ENCODE results near the gene WDR87.

WDR87 gene

DNA sequence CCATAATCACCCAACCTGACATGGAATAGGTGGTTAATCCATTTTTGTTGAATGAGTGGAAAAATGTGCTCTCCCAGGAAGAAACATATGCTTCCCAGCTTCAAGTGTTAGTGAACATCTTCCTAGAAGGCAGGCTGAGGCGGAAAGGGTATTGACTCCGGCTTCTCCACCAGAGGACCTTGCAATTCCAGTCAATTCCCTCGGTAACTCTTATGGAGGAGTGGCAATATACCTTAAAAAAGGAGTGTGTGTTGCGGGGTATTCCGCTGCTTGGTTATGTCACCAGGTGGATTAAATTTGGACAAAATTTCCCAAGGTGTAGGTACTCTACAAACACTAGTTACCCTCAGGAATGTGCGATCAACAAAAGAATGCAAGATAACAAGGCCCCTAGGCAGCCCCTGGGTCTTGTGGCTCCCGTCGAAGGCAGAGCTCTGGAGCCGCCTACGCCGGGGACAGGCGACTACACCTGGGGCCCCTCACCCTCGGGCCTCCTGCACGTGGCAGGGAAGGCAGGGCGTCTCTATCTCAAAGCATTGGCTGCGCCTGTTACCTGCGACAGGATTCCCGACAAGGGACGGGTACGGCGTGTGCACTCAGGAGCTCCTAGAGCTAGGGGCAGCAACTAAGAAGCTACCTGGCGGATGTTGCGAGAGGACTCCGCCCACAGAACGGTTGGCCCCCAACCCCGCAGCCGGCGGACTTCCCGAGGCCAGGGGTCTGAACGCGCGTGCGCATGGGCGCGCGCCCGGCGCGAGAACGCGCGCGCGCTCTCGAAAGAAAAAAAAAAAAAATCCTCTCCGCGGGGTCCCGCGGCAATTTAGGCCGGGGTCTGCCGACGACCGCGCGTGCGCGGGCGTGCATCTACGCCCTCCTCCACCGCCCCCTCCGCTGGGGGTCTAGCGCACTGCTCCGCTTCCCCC is at the start of gene WDR87:
WDR87 (minus strand) TSS at position 649 of the 923 bp plus-strand sequence. CDS start 8,355 bp downstream, outside the sequence.
- peak; percentile 88 to 89 for DNase-seq

DNA sequence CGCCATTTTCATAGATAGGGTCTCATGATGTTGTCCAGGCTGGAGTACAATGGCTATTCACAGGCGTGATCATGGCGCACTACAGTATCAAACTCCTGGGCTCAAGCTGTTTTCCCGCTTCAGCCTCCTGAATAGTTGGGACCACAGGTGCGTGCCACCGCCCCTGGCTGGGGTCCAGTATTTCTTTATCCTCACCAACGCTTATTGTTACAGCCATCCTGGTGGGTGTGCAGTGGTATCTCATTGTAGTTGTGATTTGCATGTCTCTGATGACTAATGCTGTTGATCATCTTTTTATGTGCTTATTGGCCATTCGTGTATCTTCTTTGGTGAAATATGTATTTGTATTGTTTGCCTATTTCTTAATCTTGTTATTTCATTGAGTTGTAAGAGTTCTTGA is 49.6 kb upstream of the WDR87 start:
- peak; percentile 36 to 49 for DNase-seq

DNA sequence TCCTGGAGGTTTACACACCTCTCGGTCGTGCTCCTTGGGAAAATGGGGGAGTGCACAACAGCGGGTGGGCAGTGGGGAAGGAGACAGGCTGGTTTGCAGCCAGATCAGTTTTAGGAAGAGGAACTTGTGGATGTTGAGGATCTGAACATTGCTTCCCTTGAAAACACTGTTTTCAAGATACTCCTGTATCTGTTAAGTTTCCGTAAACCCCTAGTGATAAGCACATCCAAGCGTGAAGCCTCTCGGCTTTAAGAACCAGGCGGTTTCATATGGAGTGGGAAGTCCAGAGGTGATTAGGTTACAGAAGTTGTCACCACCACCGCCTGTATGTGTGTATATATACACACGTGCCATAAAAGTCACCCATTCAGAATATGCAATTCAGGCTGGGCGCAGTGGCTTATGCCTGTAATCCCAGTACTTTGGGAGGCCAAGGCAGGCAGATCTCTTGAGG is 48.1 kb upstream of the WDR87 start:
- no peak for DNase-seq

DNA sequence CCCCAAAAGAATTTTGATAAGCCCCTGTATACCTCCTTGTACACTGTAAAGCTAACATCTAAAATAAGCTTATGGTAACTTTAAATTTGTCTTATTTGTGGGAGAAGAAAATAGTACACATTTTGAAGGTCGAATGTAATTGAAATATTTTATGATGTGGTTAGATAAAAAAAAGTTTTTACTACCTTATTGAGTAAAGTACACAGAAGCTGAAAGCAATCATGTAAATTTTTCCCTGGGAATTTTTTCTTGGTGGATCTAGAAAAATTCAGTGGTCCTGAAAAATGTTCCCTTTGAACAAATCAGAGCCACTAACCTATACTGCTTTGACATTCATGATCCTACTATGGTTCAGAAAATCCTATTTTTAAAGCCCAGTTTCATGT is 47.5 kb upstream of the WDR87 start:
- DNase-seq: no peak

DNA sequence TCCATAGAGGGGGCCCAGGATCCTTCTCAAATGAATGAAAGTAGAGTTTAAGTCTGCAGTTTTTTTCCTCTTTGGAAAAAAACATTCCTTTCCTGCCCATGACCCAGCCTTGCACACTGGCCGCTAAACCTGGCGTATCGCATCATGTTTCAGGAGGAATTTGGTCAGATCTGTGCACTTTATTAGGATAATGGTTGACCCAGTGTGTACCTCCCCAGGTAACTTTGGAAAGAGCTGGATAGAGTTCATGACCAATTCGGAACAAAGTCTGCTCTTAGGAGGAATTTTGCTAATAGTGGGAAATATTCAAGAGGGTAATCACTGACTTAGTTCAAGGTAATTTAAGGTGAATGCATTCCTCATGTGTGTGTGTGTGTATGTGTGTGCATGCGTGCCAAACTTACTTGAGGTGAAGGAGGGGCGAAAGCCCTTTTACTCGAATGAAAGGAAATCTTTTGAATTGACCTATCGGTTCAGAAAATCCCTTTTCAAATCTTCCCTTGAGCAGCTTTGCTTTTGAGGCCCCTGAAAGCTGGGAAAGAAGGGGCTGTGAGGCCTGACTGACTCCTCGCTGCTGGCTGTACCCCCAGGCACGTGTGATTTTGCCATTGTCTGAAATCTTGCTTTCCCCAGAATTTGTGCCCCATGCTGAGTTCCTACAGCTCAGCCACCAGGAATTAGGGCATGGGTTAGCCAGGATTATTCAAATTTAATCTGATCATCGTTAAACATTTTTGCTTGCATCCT is 47.0 kb upstream of the WDR87 start:
- no peak for DNase-seq

DNA sequence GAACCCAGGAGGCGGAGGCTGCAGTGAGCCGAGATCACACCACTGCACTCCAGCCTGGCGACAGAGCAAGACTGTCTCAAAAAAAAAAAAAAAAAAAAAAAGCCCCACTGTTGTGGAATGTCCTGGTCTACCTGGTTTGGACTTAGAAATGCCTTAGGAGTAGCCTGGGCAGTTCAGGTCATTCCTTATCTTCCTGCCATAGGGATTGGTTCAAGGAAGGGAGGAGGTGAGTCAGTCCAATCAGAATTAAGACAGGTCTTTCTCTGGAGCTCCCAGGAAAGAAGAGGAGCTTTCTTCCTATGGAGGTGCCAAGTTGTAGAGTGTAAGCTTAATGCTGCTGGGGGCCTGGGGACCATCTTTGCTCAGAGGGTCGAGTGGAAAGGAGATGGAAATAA is 45.4 kb upstream of the WDR87 start:
- DNase-seq: no peak

DNA sequence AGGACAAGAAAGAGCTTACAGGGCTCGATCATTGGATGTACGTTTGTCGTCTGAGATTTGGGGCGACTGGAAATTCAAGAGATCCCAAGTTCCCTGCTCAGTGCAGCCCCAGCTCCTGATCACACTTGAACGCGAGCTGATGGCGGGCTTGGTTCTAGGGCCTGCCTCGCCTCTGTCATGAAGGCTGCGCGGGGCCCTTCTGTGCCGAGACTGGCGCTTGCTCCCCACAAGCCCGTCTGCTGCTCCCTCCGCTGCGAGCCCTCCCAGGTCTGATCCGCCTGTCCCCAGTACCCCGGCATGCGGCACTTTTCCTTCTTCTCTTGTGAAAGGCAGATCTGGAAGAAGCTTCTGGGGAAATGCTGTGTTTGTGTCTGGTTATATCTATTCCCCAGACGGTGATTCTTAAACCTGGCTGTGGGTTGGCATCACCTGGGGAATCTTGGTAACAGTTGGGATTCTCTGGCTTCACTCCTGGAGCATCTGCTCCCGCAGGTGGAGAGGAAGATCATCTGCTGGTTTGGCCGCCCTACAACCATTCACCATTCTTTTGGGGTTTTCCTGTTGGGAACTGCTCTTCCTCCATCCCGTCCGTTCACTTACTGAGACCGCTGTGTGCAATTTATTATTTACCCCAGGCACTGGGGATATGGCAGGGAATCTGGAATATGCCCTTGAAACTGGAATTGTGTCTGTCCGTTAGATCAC is 44.2 kb upstream of the WDR87 start:
- DNase-seq: no peak

DNA sequence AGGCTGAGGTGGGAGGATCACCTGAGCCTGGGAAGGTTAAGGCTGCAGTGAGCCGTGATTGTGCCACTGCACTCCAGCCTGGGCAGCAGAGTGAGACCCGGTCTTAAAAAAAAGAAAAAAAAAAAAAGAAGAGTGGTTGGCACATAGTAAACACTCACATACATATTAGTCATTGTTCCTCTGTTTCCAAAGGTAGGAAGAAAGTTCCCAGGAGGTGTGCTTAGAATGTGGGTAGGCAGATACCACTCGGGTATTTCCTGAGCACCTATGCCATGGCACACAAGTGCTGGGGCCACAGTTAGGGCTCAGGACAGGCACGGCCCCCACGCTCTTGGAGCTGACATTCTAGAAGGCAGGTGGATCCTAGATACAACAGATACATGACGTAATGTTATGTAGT is 42.0 kb upstream of the WDR87 start:
- no peak for DNase-seq

DNA sequence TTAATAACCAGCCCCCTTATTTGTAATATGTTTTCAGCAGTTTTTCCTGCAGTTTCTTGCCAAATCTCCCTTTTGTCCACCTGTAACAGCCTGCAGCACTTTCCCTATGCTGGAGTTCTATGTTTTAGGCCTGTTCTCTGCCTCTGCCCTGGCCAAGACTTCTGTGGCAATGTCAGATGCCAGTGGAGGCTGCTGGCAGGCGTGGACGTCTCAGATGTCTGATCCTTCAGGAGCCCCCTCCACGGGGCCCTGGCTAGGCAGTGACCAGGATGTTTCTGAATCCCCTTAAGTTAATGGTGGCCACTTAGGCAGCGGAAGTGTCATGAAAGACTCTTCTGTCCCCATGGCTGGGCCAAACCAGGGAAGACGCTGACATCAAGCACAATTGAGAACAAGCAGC is 41.4 kb upstream of the WDR87 start:
- DNase-seq: no peak

DNA sequence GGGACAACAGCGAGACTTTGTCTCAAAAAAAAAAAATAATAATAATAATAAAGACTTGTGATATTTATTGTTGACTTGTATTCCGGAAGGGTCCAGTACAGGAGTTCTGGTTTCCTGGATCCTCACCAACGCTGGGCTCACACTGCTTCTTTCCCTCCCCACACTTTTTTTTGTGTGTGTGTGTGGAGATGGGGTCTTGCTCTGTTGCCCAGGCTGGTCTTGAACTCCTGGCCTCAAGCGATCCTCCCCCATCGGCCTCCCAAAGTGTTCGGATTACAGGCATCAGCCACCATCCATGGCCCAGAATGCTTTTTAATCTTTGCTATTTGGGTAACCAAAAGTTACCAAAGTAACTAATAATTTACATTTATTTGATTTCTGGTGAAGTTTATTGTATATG is 39.7 kb upstream of the WDR87 start:
- no peak for DNase-seq

DNA sequence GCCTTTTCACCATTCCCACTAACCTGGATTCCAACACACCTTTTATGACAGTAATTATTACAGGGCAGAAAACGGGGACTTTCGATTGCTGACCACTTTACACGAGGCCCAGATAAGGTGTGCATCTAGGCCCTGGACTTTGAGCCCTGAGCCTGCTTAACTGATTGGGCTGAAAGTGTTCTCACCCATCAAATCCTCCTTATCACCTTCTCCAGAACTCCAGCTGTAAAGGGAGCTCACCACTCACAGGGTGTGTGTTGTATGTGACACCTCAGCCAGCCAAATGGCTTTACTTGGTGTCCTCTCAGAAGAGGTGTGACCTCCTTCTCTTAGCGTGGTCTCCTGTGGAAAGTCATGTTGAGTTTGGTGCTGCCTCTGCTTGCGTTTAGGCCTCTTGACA is 37.1 kb upstream of the WDR87 start:
- DNase-seq: no peak

DNA sequence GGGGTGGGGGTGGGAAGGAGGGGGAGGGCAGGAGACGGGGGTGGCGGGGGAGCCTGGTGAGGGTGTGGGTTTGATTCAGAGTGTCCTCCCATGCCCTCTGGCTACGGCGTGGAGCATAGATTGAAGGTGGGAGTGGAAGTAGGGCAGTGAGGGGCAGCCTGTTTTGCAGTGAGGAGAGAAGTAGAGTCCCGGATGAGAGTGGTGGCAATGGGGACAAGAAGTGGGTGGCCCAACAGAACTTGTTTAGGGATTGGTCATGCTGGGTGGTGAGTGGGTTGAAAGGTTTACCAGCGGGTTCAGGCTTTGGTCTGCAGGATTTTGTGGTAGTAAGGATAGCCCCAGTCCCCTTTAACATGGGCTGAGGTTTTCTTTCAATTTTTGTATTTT is 36.1 kb upstream of the WDR87 start:
- no peak for DNase-seq

DNA sequence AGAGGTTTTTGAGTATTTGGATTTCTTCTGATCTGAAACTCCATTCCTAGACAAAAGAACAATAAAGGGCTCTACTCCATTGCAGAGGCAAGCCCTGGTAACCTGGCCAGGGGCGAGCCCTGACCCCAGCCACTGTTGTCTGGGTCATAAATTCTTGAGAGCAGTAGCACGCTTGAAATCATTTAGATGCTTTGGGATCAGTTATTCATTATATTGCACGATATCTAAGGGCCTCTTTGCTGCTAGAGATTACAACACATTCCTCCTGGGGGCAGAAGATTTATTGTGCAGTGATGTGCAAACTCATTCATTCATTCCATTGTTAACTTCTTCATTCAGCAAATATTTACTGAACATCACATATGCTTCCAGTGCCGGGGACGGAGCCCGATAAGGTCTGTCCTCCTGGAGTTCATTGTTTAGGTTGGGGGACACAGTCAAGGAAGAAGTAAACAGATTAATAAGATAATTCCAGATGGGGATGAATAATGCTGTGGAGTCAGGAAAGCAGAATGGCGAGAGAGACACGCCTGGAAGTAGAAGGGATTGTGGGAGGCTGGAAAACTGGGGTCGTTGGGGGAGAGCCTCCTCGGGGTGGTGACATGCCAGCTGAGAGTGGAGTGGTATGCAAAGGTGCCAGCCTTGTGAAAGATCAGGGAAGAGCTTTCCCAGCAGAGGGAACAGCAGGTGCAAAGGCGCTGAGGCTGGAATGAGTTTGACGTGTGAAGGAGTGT is 35.6 kb upstream of the WDR87 start:
- no peak for DNase-seq

DNA sequence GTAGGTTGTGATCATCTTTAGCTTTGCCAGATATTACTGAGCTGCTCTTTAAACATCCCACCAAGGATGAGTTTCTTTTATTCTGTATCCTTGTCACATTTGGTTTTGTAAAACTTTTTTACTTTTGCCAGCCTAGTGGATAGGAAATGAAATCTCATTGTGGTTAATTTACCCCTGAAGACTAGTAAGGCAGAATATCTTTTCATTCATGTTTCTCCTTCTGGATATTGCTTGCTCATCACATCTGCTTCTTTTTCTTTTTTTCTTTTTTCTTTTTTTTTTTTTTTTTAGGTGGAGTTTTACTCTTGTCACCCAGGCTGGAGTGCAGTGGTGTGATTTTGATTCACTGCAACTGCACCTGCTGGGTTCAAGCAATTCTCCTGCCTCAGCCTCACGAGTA is 32.0 kb upstream of the WDR87 start:
- DNase-seq: no peak

DNA sequence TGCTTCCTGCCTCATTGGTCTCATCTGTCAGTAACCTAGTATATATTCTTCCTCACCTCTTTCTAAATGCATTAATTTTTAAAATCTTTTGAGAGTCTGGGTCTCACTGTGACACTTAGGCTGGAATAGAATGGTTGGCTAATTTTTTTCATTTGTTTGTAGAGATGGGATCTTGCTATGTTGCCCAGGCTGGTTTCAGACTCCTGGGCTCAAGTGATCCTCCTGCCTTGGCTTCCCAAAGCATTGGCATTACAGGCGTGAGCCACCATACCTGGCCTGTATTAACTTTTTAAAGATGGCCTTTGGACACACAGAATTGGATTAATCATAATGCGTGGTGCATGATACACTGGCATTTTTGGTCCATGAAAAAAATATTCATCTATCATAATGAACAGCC is 30.5 kb upstream of the WDR87 start:
- DNase-seq: no peak

DNA sequence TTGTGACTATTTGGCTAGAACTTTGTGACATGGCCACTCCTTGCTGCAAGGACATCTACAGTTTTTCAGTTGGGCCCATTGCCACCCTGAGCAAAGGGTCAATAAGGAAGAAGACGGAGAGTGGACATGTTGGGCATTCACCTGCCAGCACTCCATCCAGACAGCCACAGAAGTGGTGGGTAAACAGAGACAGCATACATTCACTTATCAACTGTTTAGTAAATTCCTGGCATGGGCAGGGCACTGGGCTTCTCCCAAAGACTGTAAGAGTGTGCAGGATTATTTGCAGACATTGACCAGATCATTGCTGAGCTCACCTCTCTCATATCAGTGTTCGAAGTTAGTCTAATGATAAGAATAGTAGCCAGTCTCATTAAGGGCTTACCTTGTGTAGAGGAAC is 29.8 kb upstream of the WDR87 start:
- DNase-seq: no peak

DNA sequence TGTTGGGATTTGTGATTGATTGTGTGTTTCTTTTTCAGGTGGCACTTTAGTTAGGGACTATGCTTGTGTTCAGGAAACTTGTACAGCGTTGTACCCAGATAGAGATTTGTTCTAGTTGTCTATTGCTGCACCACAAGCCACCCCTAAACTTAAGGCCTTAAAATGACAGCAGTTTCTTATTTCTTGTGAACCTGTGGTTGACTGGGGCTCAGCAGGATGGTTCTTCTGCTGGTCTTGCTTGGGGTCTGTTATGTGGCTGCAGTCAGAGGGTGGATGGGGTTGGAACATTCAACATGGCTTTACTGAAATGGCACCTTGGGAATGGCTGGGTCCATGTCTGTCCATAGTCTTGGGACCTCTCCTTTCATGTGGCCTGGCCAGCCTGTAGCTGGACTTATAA is 28.9 kb upstream of the WDR87 start:
- DNase-seq: no peak

DNA sequence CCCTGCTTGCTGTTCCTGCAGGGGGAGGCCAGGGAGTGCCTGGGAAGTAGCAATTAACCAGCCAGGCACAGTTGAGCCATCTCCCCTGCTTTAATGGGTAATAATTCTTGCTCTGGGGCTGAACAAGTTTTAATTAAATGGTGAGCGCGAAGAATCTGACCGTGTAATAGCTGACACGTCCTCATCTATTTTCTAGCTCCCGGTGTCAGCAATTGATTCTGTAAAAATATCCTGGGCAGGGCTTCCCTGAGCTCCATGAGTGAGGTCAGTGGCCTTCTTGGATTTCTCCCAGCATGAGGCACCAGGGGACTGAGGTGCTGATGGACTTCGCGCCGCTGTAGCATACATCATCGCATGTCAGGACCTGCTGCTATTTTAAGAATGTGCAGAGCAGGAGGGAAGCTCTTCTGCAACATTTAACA is 27.6 kb upstream of the WDR87 start:
- no peak for DNase-seq

DNA sequence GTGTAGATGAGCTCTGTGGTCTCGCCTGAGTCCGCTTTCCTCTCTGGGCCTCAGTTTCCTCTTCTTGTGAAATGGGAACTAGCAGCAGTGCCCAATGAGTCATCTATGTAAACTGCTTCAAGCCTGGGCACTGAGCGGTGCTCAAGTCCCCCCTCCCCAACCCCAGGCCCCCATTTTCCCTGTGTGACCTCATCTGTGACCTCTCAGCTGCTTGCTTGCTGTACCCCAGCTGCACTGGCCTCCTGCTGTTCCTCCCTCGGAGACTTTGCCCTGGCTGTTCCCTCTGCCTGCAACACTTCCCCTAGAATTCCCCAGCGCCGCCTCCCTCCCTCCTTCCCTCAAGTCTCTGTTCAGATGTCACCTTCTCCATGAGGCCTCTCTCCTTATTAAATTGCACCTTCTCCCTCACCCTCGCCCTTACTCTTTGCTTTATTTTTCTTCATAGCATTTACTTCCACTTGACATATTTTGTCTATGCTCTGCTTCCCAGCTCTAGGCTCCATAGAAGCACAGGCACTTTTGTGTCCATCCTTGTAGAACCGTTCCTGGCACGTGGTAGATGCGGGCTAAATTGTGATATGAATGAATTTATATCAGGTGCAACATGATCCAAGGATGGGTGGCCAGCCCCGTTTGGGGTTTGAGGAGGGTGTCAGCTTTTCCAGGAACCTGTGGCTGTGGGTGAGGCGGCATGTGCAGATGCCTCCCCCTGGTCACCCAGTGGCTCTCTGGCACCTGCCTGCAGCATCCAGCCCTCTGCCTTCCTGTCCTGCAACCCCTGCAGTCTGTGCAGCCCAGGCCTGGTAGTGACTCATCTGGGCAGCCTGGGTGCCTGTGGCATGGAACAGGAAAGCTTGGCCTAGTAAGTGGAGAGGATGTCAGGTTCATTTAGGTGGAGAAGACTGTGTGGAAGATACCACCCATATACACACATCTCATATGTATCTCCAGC is 26.9 kb upstream of the WDR87 start:
- no peak for DNase-seq

DNA sequence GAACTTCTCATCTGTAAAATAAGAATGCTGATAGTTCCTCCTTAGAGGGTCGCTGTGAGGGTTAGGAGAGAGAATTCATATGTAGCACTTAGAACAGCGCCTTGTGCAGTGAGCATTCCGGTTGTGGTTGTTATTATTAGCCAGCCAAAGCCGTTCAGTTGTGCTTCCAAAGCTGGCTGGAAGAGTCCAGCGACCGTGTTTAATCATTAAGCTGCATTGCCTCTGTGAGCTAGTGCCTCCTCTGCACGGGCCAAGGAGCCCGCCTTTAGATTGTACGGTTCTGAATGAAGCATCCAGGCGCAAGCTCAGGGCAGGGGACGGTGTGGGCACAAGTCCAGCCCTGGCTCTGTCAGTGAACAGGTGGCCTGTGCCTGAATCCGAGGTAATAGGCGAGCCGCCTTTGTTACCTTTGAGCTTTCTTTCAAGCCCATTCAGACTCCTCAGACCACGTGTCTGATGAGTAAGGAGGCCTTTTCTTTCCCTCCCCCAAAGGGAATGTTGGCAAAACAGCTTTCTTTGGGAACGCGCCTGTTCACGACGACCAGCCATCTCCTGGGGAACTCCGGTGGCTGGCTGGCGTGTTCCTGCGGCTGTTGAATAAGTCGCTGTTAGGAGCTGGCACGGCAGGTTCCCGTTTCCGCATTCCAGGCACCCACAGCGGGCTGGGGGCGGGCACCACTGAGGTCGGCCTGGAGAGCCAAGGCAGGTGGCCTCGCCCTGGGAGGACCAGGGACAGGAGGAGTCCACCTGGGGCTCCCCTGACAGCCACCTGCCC is 25.7 kb upstream of the WDR87 start:
- no peak for DNase-seq

DNA sequence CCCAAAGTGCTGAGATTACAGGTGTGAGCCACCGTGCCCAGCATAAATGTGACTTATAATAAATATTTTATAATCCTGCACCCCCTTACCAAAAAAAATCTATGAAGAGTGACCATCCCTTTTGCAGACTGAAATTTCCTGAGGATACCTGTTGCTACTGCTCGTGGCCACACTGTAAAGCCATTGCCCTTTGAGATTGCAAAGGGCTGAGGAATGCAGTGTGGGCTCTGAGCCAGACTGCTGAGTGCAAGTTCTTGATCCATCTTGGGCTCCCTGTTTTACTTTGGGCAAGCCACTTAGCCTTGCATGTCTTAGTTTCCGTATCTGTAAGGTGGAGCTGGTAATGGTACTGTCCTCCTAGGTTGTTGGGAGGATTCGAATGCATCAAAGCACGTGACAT is 24.0 kb upstream of the WDR87 start:
- DNase-seq: no peak

Measured in NCI-H1930 (cell line).